Memory B cell (primary cell): ENCODE results near the gene VWC2.

ENCODE experiments used
- ATAC-seq: fragments of 150-1000 bp; cut with Tn5 transposase; 2 replicates; pipeline ENCODE4 v1.10.0; 2021; ENCODE audit warnings: low read depth, mild to moderate bottlenecking, moderate library complexity
- DNase-seq, 2 donors: peaks; one replicate each; pipeline ENCODE4 v3.0.0; 2022; ENCODE audit warnings: low spot score in 2 of 2
- H3K27ac Mint-ChIP-seq: one replicate; pipeline ENCODE4 v1.8.0; 2022; ENCODE audit warnings: mild to moderate bottlenecking, moderate library complexity, mixed read lengths
- H3K27me3 Mint-ChIP-seq: one replicate; pipeline ENCODE4 v1.8.0; 2022; ENCODE audit warnings: mixed read lengths
- H3K36me3 Mint-ChIP-seq: one replicate; pipeline ENCODE4 v1.8.0; 2022; ENCODE audit warnings: mild to moderate bottlenecking, mixed read lengths
- H3K4me1 Mint-ChIP-seq: one replicate; pipeline ENCODE4 v1.8.0; 2022; ENCODE audit warnings: mixed read lengths
- H3K4me3 Mint-ChIP-seq: one replicate; pipeline ENCODE4 v1.8.0; 2022; ENCODE audit warnings: mild to moderate bottlenecking, moderate library complexity, mixed read lengths
- H3K9me3 Mint-ChIP-seq: one replicate; pipeline ENCODE4 v1.8.0; 2022; ENCODE audit warnings: mixed read lengths

VWC2 gene

GRCh38 chr7:49797987-49798660 is 24.7 kb downstream of the VWC2 start:
- no peaks in the 10 kb centered on the region for H3K9me3 Mint-ChIP-seq
- H3K4me1 Mint-ChIP-seq = no peaks in the 10 kb centered on the region
- H3K27me3 Mint-ChIP-seq = peaks cover 1% of the 10 kb centered on the region
- H3K36me3 Mint-ChIP-seq = no peaks in the 10 kb centered on the region
- H3K4me3 Mint-ChIP-seq = no peak overlapping the region
- no peak for ATAC-seq
- DNase-seq = no peak
- no peak overlapping the region for H3K27ac Mint-ChIP-seq

- H3K9me3 Mint-ChIP-seq = no peaks in the 10 kb centered on the region
- no peaks in the 10 kb centered on the region for H3K36me3 Mint-ChIP-seq
- H3K27me3 Mint-ChIP-seq = peaks cover 1% of the 10 kb centered on the region
- no peak overlapping the region for H3K4me3 Mint-ChIP-seq
- no peak overlapping the region for H3K27ac Mint-ChIP-seq
- no peak for DNase-seq
- no peak for ATAC-seq
- H3K4me1 Mint-ChIP-seq = no peaks in the 10 kb centered on the region
Observed at GRCh38 chr7:49800031-49800430, 26.6 kb downstream of the VWC2 start.

- no peaks in the 10 kb centered on the region for H3K36me3 Mint-ChIP-seq
- no peak for ATAC-seq
- peaks cover 3% of the 10 kb centered on the region for H3K27me3 Mint-ChIP-seq
- H3K4me1 Mint-ChIP-seq = no peaks in the 10 kb centered on the region
- no peak overlapping the region for H3K27ac Mint-ChIP-seq
- H3K4me3 Mint-ChIP-seq = no peak overlapping the region
- no peak for DNase-seq
- no peaks in the 10 kb centered on the region for H3K9me3 Mint-ChIP-seq
Observed at GRCh38 chr7:49802600-49802999, 29.2 kb downstream of the VWC2 start.

GRCh38 chr7:49803812-49804211 is 30.4 kb downstream of the VWC2 start:
- H3K27me3 Mint-ChIP-seq = peaks cover 2% of the 10 kb centered on the region
- no peak overlapping the region for H3K4me3 Mint-ChIP-seq
- no peak overlapping the region for H3K27ac Mint-ChIP-seq
- no peaks in the 10 kb centered on the region for H3K4me1 Mint-ChIP-seq
- ATAC-seq (no peak), DNase-seq (no peak)
- H3K36me3 Mint-ChIP-seq = no peaks in the 10 kb centered on the region
- no peaks in the 10 kb centered on the region for H3K9me3 Mint-ChIP-seq

GRCh38 chr7:49805371-49806007 is 32.1 kb downstream of the VWC2 start:
- DNase-seq = no peak
- H3K27ac Mint-ChIP-seq = no peak overlapping the region
- H3K4me3 Mint-ChIP-seq = no peak overlapping the region
- no peaks in the 10 kb centered on the region for H3K4me1 Mint-ChIP-seq
- peaks cover 2% of the 10 kb centered on the region for H3K27me3 Mint-ChIP-seq
- H3K9me3 Mint-ChIP-seq = peaks cover 3% of the 10 kb centered on the region
- ATAC-seq = no peak
- H3K36me3 Mint-ChIP-seq = no peaks in the 10 kb centered on the region

- H3K36me3 Mint-ChIP-seq = no peaks in the 10 kb centered on the region
- DNase-seq (no peak), ATAC-seq (no peak)
- no peak overlapping the region for H3K27ac Mint-ChIP-seq
- H3K4me3 Mint-ChIP-seq = no peak overlapping the region
- H3K27me3 Mint-ChIP-seq = peaks cover 5% of the 10 kb centered on the region
- H3K9me3 Mint-ChIP-seq = peaks cover 5% of the 10 kb centered on the region
- no peaks in the 10 kb centered on the region for H3K4me1 Mint-ChIP-seq
Observed at GRCh38 chr7:49812534-49812933, 39.1 kb downstream of the VWC2 start.

- H3K27me3 Mint-ChIP-seq = peaks cover 5% of the 10 kb centered on the region
- H3K27ac Mint-ChIP-seq = no peak overlapping the region
- DNase-seq (no peak), ATAC-seq (no peak)
- H3K4me3 Mint-ChIP-seq = no peak overlapping the region
- no peaks in the 10 kb centered on the region for H3K36me3 Mint-ChIP-seq
- H3K4me1 Mint-ChIP-seq = no peaks in the 10 kb centered on the region
- H3K9me3 Mint-ChIP-seq = peaks cover 5% of the 10 kb centered on the region
Observed at GRCh38 chr7:49817279-49817678, 43.8 kb downstream of the VWC2 start.

GRCh38 chr7:49821181-49821580 is 47.7 kb downstream of the VWC2 start:
- Mint-ChIP-seq H3K27ac (no peak overlapping the region), H3K36me3 (no peaks in the 10 kb centered on the region), H3K27me3 (peaks cover under 1% of the 10 kb centered on the region), H3K9me3 (peaks cover 7% of the 10 kb centered on the region), H3K4me1 (no peaks in the 10 kb centered on the region), H3K4me3 (no peak overlapping the region)
- DNase-seq (no peak), ATAC-seq (no peak)

- H3K27me3 Mint-ChIP-seq = no peaks in the 10 kb centered on the region
- no peaks in the 10 kb centered on the region for H3K36me3 Mint-ChIP-seq
- H3K4me1 Mint-ChIP-seq = no peaks in the 10 kb centered on the region
- no peak for ATAC-seq
- no peak overlapping the region for H3K27ac Mint-ChIP-seq
- H3K9me3 Mint-ChIP-seq = peaks cover 8% of the 10 kb centered on the region
- DNase-seq = no peak
- no peak overlapping the region for H3K4me3 Mint-ChIP-seq
Observed at GRCh38 chr7:49822856-49823255, 49.4 kb downstream of the VWC2 start.

- no peaks in the 10 kb centered on the region for H3K4me1 Mint-ChIP-seq
- no peak overlapping the region for H3K27ac Mint-ChIP-seq
- H3K9me3 Mint-ChIP-seq = peaks cover 9% of the 10 kb centered on the region
- ATAC-seq (no peak), DNase-seq (no peak)
- no peak overlapping the region for H3K4me3 Mint-ChIP-seq
- no peaks in the 10 kb centered on the region for H3K36me3 Mint-ChIP-seq
- H3K27me3 Mint-ChIP-seq = no peaks in the 10 kb centered on the region
Observed at GRCh38 chr7:49823566-49823965, 50.1 kb downstream of the VWC2 start.

- Mint-ChIP-seq H3K36me3 (no peaks in the 10 kb centered on the region), H3K27ac (no peak overlapping the region), H3K4me1 (no peaks in the 10 kb centered on the region), H3K27me3 (no peaks in the 10 kb centered on the region), H3K4me3 (no peak overlapping the region), H3K9me3 (no peaks in the 10 kb centered on the region)
- ATAC-seq = no peak
- no peak for DNase-seq
Observed at GRCh38 chr7:49839863-49840645, 66.6 kb downstream of the VWC2 start.

GRCh38 chr7:49840751-49841405 is 67.4 kb downstream of the VWC2 start:
- no peak overlapping the region for H3K4me3 Mint-ChIP-seq

GRCh38 chr7:49845626-49846025 is 72.2 kb downstream of the VWC2 start:
- H3K9me3 Mint-ChIP-seq = no peaks in the 10 kb centered on the region
- H3K36me3 Mint-ChIP-seq = no peaks in the 10 kb centered on the region
- H3K27me3 Mint-ChIP-seq = no peaks in the 10 kb centered on the region
- H3K27ac Mint-ChIP-seq = no peak overlapping the region
- H3K4me3 Mint-ChIP-seq = no peak overlapping the region
- no peaks in the 10 kb centered on the region for H3K4me1 Mint-ChIP-seq
- no peak for ATAC-seq
- no peak for DNase-seq

More at GRCh38 chr7:49840751-49841405, 67.4 kb downstream of the VWC2 start:
- Mint-ChIP-seq H3K36me3 (no peaks in the 10 kb centered on the region), H3K9me3 (no peaks in the 10 kb centered on the region), H3K4me1 (no peaks in the 10 kb centered on the region), H3K27me3 (no peaks in the 10 kb centered on the region), H3K27ac (no peak overlapping the region)
- DNase-seq (no peak), ATAC-seq (no peak)

GRCh38 chr7:49848211-49848841 is 74.9 kb downstream of the VWC2 start:
- Mint-ChIP-seq H3K36me3 (no peaks in the 10 kb centered on the region), H3K27ac (no peak overlapping the region), H3K9me3 (no peaks in the 10 kb centered on the region), H3K4me1 (no peaks in the 10 kb centered on the region), H3K27me3 (no peaks in the 10 kb centered on the region), H3K4me3 (no peak overlapping the region)
- DNase-seq (no peak), ATAC-seq (no peak)
